Measurements from ENCODE around the gene UROD.
"Not testable (repeated sequence)": the region's sequence is repeated elsewhere in the genome, so short reads cannot be mapped to it uniquely, and the experiment has no call there.

The UROD gene

GRCh38 chr1:45038240-45038639 is 26.2 kb downstream of the UROD start:
- Histone ChIP-seq H3K4me3 (ENCODE audit: low read depth in 1 of 2, low read length in 2 of 2) (no peak overlapping the region), H3K36me3 (ENCODE audit: control insufficient read depth in 1 of 2, insufficient read depth in 2 of 2, low read length in 2 of 2) (peaks cover 13% of the 10 kb centered on the region in 2 donors), H3K9ac (ENCODE audit: low read depth in 1 of 2, low read length in 2 of 2) (no peak overlapping the region), H3K27me3 (ENCODE audit: control insufficient read depth in 1 of 2, insufficient read depth in 2 of 2, low read length in 2 of 2) (no peaks in the 10 kb centered on the region), H3K9me3 (ENCODE audit: control insufficient read depth in 1 of 2, low read length in 2 of 2) (no peaks in the 10 kb centered on the region), H3K27ac (ENCODE audit: low read depth, low read length) (no peak overlapping the region), H3K4me1 (ENCODE audit: control insufficient read depth in 1 of 2, insufficient read depth in 2 of 2, low read length in 2 of 2) (peaks cover 0 to 6% of the 10 kb centered on the region in 2 donors)

GRCh38 chr1:45038661-45039364 is 26.8 kb downstream of the UROD start:
- Histone ChIP-seq H3K4me3 (ENCODE audit: low read depth in 1 of 2, low read length in 2 of 2) (no peak overlapping the region), H3K4me1 (ENCODE audit: control insufficient read depth in 1 of 2, insufficient read depth in 2 of 2, low read length in 2 of 2) (peaks cover 0 to 6% of the 10 kb centered on the region in 2 donors), H3K9me3 (ENCODE audit: control insufficient read depth in 1 of 2, low read length in 2 of 2) (no peaks in the 10 kb centered on the region), H3K27ac (ENCODE audit: low read depth, low read length) (no peak overlapping the region), H3K9ac (ENCODE audit: low read depth in 1 of 2, low read length in 2 of 2) (no peak overlapping the region), H3K36me3 (ENCODE audit: control insufficient read depth in 1 of 2, insufficient read depth in 2 of 2, low read length in 2 of 2) (peaks cover 13 to 16% of the 10 kb centered on the region in 2 donors), H3K27me3 (ENCODE audit: control insufficient read depth in 1 of 2, insufficient read depth in 2 of 2, low read length in 2 of 2) (no peaks in the 10 kb centered on the region)

GRCh38 chr1:45040297-45040696 is 28.2 kb downstream of the UROD start:
- Histone ChIP-seq H3K4me3 (ENCODE audit: low read depth in 1 of 2, low read length in 2 of 2) (no peak overlapping the region), H3K27me3 (ENCODE audit: control insufficient read depth in 1 of 2, insufficient read depth in 2 of 2, low read length in 2 of 2) (no peaks in the 10 kb centered on the region), H3K36me3 (ENCODE audit: control insufficient read depth in 1 of 2, insufficient read depth in 2 of 2, low read length in 2 of 2) (peaks cover 6 to 11% of the 10 kb centered on the region in 2 donors), H3K4me1 (ENCODE audit: control insufficient read depth in 1 of 2, insufficient read depth in 2 of 2, low read length in 2 of 2) (peaks cover 0 to 6% of the 10 kb centered on the region in 2 donors), H3K9ac (ENCODE audit: low read depth in 1 of 2, low read length in 2 of 2) (no peak overlapping the region), H3K27ac (ENCODE audit: low read depth, low read length) (no peak overlapping the region), H3K9me3 (ENCODE audit: control insufficient read depth in 1 of 2, low read length in 2 of 2) (no peaks in the 10 kb centered on the region)

- Histone ChIP-seq H3K9me3 (ENCODE audit: control insufficient read depth in 1 of 2, low read length in 2 of 2) (no peaks in the 10 kb centered on the region), H3K27ac (ENCODE audit: low read depth, low read length) (no peak overlapping the region), H3K4me3 (ENCODE audit: low read depth in 1 of 2, low read length in 2 of 2) (no peak overlapping the region), H3K9ac (ENCODE audit: low read depth in 1 of 2, low read length in 2 of 2) (no peak overlapping the region), H3K4me1 (ENCODE audit: control insufficient read depth in 1 of 2, insufficient read depth in 2 of 2, low read length in 2 of 2) (peaks cover 0 to 3% of the 10 kb centered on the region in 2 donors), H3K27me3 (ENCODE audit: control insufficient read depth in 1 of 2, insufficient read depth in 2 of 2, low read length in 2 of 2) (no peaks in the 10 kb centered on the region), H3K36me3 (ENCODE audit: control insufficient read depth in 1 of 2, insufficient read depth in 2 of 2, low read length in 2 of 2) (peaks cover 0 to 6% of the 10 kb centered on the region in 2 donors)
These were observed 31.0 kb downstream of the UROD start for GRCh38 chr1:45043094-45043493.

GRCh38 chr1:45044916-45045315 is 32.9 kb downstream of the UROD start:
- Histone ChIP-seq H3K4me1 (ENCODE audit: control insufficient read depth in 1 of 2, insufficient read depth in 2 of 2, low read length in 2 of 2) (no peaks in the 10 kb centered on the region), H3K4me3 (ENCODE audit: low read depth in 1 of 2, low read length in 2 of 2) (no peak overlapping the region), H3K27me3 (ENCODE audit: control insufficient read depth in 1 of 2, insufficient read depth in 2 of 2, low read length in 2 of 2) (no peaks in the 10 kb centered on the region), H3K9ac (ENCODE audit: low read depth in 1 of 2, low read length in 2 of 2) (no peak overlapping the region), H3K9me3 (ENCODE audit: control insufficient read depth in 1 of 2, low read length in 2 of 2) (no peaks in the 10 kb centered on the region), H3K27ac (ENCODE audit: low read depth, low read length) (no peak overlapping the region), H3K36me3 (ENCODE audit: control insufficient read depth in 1 of 2, insufficient read depth in 2 of 2, low read length in 2 of 2) (peaks cover 0 to 6% of the 10 kb centered on the region in 2 donors)

- no peaks in the 10 kb centered on the region for H3K27me3 ChIP-seq (ENCODE audit: control insufficient read depth in 1 of 2, insufficient read depth in 2 of 2, low read length in 2 of 2)
- no peaks in the 10 kb centered on the region for H3K9me3 ChIP-seq (ENCODE audit: control insufficient read depth in 1 of 2, low read length in 2 of 2)
- no peak overlapping the region for H3K4me3 ChIP-seq (ENCODE audit: low read depth in 1 of 2, low read length in 2 of 2)
- peaks cover 6 to 13% of the 10 kb centered on the region in 2 donors for H3K4me1 ChIP-seq (ENCODE audit: control insufficient read depth in 1 of 2, insufficient read depth in 2 of 2, low read length in 2 of 2)
- H3K36me3 ChIP-seq (ENCODE audit: control insufficient read depth in 1 of 2, insufficient read depth in 2 of 2, low read length in 2 of 2) = peaks cover 0 to 6% of the 10 kb centered on the region in 2 donors
- no peak overlapping the region for H3K9ac ChIP-seq (ENCODE audit: low read depth in 1 of 2, low read length in 2 of 2)
- no peak overlapping the region for H3K27ac ChIP-seq (ENCODE audit: low read depth, low read length)
These were observed 35.0 kb downstream of the UROD start for GRCh38 chr1:45047032-45047431.

GRCh38 chr1:45051005-45051772 is 39.1 kb downstream of the UROD start:
- Histone ChIP-seq H3K9me3 (ENCODE audit: control insufficient read depth in 1 of 2, low read length in 2 of 2) (no peaks in the 10 kb centered on the region), H3K27me3 (ENCODE audit: control insufficient read depth in 1 of 2, insufficient read depth in 2 of 2, low read length in 2 of 2) (no peaks in the 10 kb centered on the region), H3K36me3 (ENCODE audit: control insufficient read depth in 1 of 2, insufficient read depth in 2 of 2, low read length in 2 of 2) (peaks cover 0 to 3% of the 10 kb centered on the region in 2 donors), H3K27ac (ENCODE audit: low read depth, low read length) (no peak overlapping the region), H3K4me1 (ENCODE audit: control insufficient read depth in 1 of 2, insufficient read depth in 2 of 2, low read length in 2 of 2) (peaks cover 6 to 13% of the 10 kb centered on the region in 2 donors), H3K4me3 (ENCODE audit: low read depth in 1 of 2, low read length in 2 of 2) (peak overlapping the region; percentile 11 to 45), H3K9ac (ENCODE audit: low read depth in 1 of 2, low read length in 2 of 2) (no peak overlapping the region)

GRCh38 chr1:45057542-45057941 is 45.5 kb downstream of the UROD start:
- no peaks in the 10 kb centered on the region for H3K9me3 ChIP-seq (ENCODE audit: control insufficient read depth in 1 of 2, low read length in 2 of 2)
- H3K4me1 ChIP-seq (ENCODE audit: control insufficient read depth in 1 of 2, insufficient read depth in 2 of 2, low read length in 2 of 2) = no peaks in the 10 kb centered on the region
- H3K36me3 ChIP-seq (ENCODE audit: control insufficient read depth in 1 of 2, insufficient read depth in 2 of 2, low read length in 2 of 2) = peaks cover 4 to 12% of the 10 kb centered on the region in 2 donors
- no peak overlapping the region for H3K27ac ChIP-seq (ENCODE audit: low read depth, low read length)
- no peak overlapping the region for H3K4me3 ChIP-seq (ENCODE audit: low read depth in 1 of 2, low read length in 2 of 2)
- H3K27me3 ChIP-seq (ENCODE audit: control insufficient read depth in 1 of 2, insufficient read depth in 2 of 2, low read length in 2 of 2) = no peaks in the 10 kb centered on the region
- no peak overlapping the region for H3K9ac ChIP-seq (ENCODE audit: low read depth in 1 of 2, low read length in 2 of 2)

- no peaks in the 10 kb centered on the region for H3K4me1 ChIP-seq (ENCODE audit: control insufficient read depth in 1 of 2, insufficient read depth in 2 of 2, low read length in 2 of 2)
These were observed 47.8 kb downstream of the UROD start for GRCh38 chr1:45059829-45060228.

GRCh38 chr1:45062463-45062862 is 50.4 kb downstream of the UROD start:
- not testable (repeated sequence) for H3K9ac ChIP-seq (ENCODE audit: low read depth in 1 of 2, low read length in 2 of 2); H3K4me1 ChIP-seq (ENCODE audit: control insufficient read depth in 1 of 2, insufficient read depth in 2 of 2, low read length in 2 of 2); H3K27ac ChIP-seq (ENCODE audit: low read depth, low read length); H3K9me3 ChIP-seq (ENCODE audit: control insufficient read depth in 1 of 2, low read length in 2 of 2); H3K27me3 ChIP-seq (ENCODE audit: control insufficient read depth in 1 of 2, insufficient read depth in 2 of 2, low read length in 2 of 2); H3K4me3 ChIP-seq (ENCODE audit: low read depth in 1 of 2, low read length in 2 of 2)
- peaks cover 3 to 12% of the 10 kb centered on the region in 2 donors for H3K36me3 ChIP-seq (ENCODE audit: control insufficient read depth in 1 of 2, insufficient read depth in 2 of 2, low read length in 2 of 2)

More at GRCh38 chr1:45059829-45060228, 47.8 kb downstream of the UROD start:
- Histone ChIP-seq H3K27me3 (ENCODE audit: control insufficient read depth in 1 of 2, insufficient read depth in 2 of 2, low read length in 2 of 2) (no peaks in the 10 kb centered on the region), H3K9ac (ENCODE audit: low read depth in 1 of 2, low read length in 2 of 2) (no peak overlapping the region), H3K9me3 (ENCODE audit: control insufficient read depth in 1 of 2, low read length in 2 of 2) (no peaks in the 10 kb centered on the region), H3K36me3 (ENCODE audit: control insufficient read depth in 1 of 2, insufficient read depth in 2 of 2, low read length in 2 of 2) (peaks cover 4 to 12% of the 10 kb centered on the region in 2 donors), H3K4me3 (ENCODE audit: low read depth in 1 of 2, low read length in 2 of 2) (no peak overlapping the region), H3K27ac (ENCODE audit: low read depth, low read length) (no peak overlapping the region)

Measured in duodenal mucosa (tissue), 2 donors.